Measurements from ENCODE around the gene SPATA4.

The SPATA4 gene

GRCh38 chr4:176189891-176190795 lies 5.2 kb downstream of the SPATA4 start:
- DNase-seq = no peak

GRCh38 chr4:176188654-176189053 lies 6.7 kb downstream of the SPATA4 start:
- no peak for DNase-seq

DNA sequence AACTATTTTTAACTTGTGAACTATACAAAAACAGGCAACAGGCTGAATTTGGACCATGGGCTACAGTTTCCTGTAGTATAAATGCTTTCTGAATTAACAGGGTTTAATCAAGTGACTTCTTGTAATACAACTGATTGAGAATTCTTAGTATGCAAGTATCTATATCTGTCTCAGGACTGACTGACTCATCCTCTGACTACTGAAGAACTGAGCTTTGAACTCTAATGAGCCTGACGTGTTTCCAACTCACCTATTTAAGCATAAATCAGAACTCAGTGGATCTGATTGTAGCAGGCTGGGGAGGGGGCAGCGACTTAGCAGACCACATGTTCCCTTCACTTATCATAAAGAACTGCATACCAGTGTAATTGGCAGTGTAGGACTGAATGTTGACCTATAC lies 7.8 kb downstream of the SPATA4 start:
- no peak for DNase-seq

DNA sequence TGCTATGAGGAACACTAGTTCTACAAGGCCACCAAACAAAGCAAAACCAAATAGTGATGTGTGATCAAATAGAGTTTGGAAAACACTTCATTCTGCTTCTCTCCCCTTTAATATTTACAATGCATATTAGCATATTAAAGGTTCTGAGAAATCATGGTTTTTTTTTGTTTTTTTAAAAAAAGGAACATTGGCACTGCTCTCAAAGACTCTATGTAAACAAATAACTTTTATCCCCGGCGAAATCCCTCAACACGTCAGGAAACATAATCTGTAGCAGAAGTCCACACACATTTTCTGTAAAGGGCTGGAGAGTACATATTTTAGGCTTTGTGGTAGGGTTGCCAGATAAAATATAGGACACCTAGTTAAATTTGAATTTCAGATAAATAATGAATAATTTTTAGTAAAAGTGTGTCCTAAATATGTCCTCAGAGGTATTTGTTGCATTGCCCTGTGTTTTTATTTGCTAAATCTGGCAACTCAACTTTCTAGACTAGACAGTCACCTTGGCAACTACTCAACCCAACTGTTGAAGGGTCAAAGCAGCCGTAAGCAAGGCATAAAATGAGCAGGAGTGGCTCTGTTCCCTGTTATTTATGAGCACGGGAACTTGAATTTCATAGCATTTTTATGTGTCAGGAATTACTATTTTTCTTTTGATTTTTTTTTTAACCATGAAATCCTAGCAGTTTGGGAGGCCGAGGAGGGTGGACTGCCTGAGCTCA lies 8.6 kb downstream of the SPATA4 start:
- DNase-seq = no peak

GRCh38 chr4:176186067-176186466 lies 9.3 kb downstream of the SPATA4 start:
- DNase-seq = no peak

DNA sequence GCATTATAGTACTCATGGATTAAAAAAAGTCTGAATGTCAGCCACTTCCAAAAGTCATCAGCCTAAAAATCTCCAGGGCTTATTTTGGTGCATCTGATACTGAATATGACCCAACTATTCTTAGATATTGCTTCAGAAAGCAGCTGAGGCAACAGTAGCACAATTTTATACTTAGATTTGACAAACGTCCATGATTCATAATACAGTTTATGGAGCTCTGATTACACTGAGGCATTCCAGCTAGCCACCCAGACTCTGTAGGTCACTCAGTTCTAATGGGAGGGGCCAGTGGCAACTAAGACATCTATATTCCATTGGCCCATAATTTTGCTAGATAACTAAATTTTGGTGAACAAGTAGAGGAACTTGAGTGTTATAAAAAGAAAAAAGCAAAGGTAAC lies 10.3 kb downstream of the SPATA4 start:
- no peak for DNase-seq

DNA sequence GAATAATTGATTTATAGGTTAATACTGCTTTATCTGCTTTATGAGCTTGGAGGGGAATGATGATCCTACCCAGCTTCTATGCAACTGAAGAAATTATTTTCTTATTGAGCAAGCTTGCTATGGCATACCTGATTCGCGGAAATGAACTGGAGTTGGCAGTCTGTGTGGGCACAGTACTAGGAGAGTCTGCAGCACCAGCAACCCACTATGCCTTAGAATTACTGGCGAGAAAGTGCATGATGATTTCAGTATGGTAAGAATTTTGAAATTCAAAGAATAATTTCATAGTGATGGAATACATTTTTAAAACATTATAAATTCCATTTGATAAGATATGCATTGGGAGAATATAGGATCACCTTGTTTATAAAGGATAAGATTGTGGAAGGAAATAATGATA lies 32.3 kb downstream of the SPATA4 start:
- DNase-seq = no peak

- no peak for DNase-seq
Observed at GRCh38 chr4:176156656-176157055, 38.7 kb downstream of the SPATA4 start.

DNA sequence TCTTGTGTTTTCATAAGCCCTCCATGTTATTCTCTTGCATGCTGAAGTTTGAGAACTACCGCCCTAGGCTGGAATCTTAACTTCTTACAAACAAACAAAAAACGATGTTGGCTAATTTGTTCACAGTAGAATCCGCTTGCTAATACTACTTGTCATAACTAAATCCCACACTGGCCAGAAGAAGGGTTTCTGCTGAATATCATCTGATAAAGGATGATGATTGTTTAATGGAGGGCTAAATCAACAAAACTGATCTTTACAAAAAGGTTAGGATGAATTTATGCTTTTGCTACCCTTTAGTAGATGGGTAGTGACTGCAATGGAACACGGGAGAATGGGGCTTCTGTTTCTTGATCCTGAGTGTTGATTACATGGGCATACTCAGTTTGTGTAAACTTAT lies 42.3 kb downstream of the SPATA4 start:
- no peak for DNase-seq

GRCh38 chr4:176150704-176151103 lies 44.7 kb downstream of the SPATA4 start:
- no peak for DNase-seq

GRCh38 chr4:176150356-176150682 lies 45.1 kb downstream of the SPATA4 start:
- DNase-seq = no peak

GRCh38 chr4:176149680-176150355 lies 45.6 kb downstream of the SPATA4 start:
- DNase-seq = no peak

DNA sequence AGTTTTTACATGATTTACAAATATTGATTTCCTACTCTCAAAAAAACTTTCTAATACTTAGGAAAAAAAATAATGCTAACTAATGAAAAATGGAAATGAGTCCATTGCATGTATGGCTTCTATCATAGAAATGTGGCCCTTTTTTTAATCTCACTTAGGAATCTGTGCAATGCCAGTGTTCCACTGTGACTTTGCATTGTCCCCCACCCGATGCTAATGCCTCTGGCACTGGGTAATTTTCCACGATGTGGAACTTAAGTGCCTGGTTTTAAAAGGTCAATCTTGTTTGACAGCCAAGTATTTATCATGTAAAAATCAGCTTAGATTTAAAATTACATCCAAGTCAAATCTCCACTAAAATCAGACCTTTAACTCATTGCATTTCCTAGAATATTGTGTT lies 53.1 kb downstream of the SPATA4 start:
- DNase-seq = no peak

DNA sequence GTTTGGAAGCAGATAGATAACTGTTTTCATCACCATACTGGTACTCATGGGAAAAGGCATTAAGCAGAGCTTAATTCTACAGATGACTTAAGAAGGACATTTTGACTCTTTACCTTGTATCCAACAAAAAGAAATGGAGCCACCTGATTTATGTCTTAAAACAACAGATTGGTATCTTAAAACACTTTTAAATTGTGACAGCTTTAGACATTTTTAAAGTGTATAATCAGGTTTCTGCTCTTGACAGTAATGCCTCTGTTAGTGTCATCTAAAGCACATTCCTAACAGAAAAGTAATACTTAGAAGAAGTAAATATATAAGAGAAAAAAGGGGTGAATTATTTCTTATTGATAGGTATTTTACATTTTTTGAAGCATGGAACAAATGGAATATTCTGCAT lies 55.9 kb downstream of the SPATA4 start:
- no peak for DNase-seq

GRCh38 chr4:176137631-176138030 lies 57.8 kb downstream of the SPATA4 start:
- DNase-seq = no peak

DNA sequence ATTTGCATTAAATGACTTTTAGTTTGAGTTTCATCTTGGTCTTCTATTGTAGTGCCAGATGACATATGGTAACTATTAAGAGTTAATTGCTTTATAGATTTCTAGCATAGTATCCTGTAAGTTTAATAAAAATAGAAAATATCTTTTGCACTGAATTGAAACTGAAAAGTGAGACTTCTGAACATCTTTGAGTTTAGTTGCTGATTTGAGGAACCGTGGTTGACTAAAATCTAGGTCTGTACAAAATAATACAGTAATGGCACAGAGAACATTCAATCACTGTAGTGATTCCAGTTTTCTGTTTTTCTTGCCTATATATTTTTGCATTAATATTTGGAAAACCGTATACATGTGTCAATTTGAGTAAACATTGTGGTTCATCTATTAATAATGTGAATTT lies 60.7 kb downstream of the SPATA4 start:
- DNase-seq = no peak
